Head of caudate nucleus (tissue), 42 donors: ENCODE measurements around the gene XKRX.

Experiments used
- DNase-seq, 42 donors: peaks; one replicate each; pipeline versions ENCODE4 v3.0.0 to v3.0.0-alpha.2; 2020 to 2021; ENCODE audit warnings: mixed read lengths in 7 of 42
- intact Hi-C: fragments of 100-400 bp; cut with DNase I; formaldehyde crosslinking; loops from one replicate; pipeline ENCODE4 v1.15.0; 2022

XKRX gene

DNA sequence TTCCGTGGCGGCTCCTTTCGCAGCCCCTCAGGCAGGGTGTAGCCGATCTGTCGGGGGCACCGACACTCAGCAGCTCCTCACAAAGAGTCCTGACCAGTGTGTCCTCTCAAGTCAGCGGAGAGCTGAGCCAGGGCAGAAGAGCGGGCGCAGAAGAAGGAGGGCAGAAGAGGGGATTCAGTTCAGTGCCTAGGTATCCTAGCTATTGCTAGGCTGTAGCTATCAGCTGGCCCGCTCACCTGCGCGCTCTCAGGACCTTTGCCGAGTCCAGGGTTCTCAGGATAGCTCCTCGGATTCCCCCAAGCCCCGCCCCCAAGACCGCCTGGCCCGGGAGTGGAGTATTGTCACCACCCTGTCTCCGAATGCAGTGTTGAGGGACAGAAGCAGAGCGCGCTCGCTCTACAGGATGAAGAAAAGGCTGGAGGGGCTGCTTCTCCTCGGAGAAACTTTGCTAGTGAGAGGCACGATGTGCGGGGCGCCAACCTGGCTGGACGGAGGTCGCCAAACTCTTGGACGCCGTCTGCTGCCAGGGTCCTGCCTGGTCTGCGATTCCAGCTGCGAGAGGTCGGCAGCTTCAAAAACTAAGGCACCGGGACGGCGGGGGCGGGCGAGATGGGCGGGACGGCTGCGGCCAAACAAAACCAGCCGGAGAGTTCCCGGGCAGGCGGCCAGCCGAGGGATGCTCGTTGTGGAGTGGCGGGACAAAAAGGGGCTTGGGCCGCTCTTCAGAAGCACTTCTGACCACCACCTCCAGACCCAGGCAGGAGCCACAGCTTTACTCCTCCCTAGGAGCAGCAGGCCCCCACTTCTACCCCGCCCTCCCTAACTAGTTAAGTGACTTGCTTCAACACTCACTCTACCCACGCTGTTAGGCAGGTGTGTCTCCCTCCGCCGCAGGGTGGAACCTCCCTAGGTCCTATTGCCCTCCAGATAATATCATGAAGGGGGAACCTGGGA, at the start of gene XKRX:
Gene XKRX, minus strand, starts transcription at position 258 of the 954 bp plus-strand sequence. CDS start 613 bp downstream, outside the sequence.
- intact Hi-C loops, result no loop called here
- peak in 40 of 42 donors; percentile 4 to 76 (median 45) for DNase-seq

DNA sequence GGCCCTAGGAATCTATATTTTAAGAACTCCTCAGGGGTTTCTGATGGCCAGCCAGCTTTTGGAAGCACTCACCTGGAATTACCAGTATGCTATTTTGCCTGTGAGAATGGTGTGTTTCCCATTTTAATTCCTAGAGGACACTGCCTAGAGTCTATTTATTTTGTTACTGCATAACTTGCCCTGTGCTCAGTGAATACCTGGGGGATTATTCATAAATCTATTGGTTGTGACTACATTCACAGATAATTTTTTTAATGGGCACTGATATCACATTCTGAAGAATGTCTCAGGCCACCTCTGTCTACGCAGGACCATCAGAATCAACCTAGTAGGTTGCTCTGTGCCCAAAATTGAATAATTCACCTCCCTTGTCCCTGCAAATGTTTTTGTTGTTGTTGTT, 47.5 kb upstream of the XKRX start:
- intact Hi-C loops, result no loop called here
- no peak for DNase-seq

DNA sequence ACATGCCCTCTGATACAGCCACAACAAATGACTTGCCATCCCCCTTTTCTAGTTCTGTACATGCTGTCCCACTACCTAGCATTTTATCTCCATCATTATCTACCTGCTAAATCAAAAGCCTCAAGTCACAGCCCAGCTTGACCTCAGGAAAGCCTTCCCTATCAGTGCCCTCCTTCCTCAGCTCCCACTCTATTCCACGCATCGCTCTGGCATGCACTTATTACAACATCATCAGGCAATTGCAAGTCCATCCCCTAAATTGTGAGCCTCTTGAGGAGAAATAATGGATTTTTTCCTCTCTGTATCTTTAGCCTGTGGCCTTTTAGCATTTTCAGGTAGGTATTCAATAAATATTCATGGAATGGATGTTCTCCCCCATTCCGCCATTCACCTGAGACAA, 46.5 kb upstream of the XKRX start:
- intact Hi-C loops, result no loop called here
- no peak for DNase-seq

DNA sequence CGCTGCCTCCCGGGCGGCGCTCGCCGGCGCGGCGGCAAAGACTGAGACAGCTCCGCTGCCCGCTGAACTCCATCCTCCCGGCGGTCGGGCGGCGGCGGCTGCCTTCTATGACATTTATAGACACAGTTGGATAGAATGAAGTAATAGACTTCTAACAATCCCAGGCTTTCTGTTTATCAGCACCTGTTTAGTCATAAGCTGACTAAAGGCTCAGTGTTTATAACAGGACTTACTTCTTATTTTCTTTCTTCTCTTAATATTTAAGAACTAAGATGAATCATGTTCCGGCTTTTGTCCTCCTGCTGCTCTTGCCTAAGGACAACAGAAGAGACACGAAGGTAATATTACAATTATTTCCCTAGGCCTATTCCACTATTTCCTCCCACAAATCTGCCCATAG, 44.7 kb upstream of the XKRX start:
- intact Hi-C loops, result no loop called here
- DNase-seq, result no peak

DNA sequence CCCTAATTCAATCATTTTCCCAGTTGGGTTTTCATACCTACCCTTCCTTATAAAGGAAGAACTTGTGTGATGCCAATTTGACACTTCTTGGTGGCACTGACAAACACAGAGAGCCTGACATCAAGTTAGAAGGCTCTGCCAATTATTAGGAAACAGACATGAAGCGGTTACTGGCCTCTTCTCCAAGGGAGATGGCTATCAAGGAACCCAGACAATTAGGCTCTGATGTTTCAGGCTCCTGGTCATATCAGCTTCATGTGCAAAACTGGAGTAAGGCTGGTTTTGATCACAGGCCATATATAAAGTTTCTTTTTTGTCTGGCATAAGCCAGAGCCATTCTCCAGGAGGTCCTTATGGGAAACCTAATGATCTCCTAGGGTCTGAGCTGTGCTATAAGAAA, 41.2 kb upstream of the XKRX start:
- no peak for DNase-seq

DNA sequence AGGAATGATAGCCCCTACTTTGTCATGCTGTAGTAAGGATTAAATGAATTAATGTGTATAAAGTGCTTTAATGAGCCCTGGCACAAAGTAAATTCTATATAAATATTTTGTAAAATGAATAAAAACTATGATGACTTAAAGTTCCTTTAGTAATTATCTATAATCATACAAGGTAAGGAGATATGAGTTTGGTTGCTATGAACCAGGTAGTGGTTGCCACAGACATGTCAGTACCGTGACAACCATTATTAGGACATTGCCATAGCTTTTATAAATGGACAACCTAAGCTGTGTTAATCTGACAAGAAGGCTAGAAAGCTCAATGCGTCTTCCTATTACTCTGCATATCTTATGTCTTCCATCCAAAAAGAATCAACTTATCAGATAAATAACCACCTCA, 40.7 kb upstream of the XKRX start, which contains the start of gene ARL13A:
Gene ARL13A, plus strand, starts transcription at position 301 of the 400 bp plus-strand sequence. CDS start 3,982 bp downstream, outside the sequence.
- intact Hi-C loops, result no loop called here
- no peak for DNase-seq

More for the DNA sequence above, 41.2 kb upstream of the XKRX start:
- intact Hi-C loops, result no loop called here

DNA sequence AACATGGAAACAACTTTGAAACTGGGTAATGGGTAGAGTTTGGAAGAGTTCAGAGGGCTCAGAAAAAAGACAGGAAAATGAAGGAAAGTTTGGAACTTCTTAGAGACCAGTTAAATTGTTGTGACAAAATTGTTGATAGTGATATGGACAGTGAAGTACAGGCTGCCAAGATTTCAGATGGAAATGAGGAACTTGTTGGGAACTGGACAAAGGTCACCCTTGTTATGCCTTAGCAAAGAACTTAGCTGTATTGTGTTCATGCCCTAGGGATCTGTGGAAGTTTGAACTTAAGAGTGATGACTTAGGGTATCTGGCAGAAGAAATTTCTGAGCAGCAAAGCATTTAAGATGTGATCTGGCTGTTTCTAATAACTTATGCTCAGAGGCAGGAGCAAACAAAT, 35.6 kb upstream of the XKRX start:
- intact Hi-C loops, result no loop called here
- DNase-seq, result no peak

DNA sequence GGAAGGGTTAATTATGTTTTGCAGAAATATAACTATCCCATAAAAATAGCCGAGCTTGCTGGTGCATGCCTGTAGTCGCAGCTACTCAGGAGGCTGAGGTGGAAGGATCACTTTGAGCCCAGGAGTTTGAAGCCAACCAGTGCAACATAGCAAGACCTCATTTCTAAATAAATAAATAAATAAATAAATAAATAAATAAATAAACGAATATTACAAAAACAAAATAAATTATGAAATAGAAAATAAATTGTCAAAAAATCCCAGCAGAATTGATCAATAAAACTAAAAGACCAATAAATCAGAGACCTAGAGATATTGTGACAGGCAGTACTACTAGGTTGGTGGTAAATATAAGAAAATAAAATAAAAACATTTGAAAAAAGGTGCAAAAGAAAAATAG, 34.1 kb upstream of the XKRX start:
- intact Hi-C loops, result no loop called here
- no peak for DNase-seq

DNA sequence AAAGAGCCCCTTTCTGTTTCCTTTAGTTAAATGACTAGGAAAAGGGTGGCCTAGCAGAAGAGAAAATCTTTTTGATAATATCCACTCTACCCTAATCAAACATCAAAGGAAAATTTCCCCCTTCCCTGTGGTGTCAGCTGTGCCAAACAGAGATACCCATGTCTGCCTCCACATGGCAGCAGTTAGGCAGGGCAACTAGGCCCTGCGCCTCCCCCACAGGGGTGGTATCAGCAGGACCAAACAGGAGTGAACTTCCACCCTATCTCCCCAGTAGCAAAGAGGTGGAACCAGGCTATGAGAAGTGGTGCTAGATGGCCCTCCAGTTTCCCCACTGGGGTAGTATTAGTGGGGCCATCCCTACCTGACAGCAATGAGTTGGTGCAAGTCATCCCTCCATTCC, 19.8 kb upstream of the XKRX start:
- intact Hi-C loops, result no loop called here

DNA sequence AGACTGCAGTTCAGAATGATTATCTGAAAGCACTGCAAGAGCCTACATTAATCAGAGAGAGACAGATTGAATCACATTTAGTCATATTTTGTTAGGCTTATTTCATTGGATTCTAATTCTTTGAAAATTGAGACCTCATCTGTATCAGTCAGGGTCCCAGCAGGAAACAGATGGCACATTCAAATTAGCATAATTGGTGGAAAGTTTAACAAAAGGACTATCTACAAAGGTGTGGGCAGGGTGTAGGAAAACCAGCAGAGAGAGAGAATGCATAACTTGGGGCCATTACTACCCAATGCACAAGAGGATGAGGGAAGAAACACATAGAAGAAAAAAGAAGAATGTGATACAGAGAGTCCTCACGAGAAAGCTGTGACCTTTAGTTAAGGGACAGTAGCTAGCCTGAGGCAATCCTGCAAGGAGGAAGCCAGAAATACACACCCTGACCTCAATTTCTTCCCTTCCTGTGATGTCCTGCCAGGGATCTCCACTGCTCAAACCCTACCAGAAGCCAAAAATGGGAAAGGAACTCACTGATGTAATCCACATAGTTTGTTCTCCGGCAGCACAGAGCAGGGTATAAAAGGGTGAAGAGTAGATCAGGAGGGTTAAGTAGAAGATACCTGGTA, 17.7 kb upstream of the XKRX start:
- intact Hi-C loops, result no loop called here
- no peak for DNase-seq

More for the DNA sequence above, 19.8 kb upstream of the XKRX start:
- DNase-seq, result no peak

DNA sequence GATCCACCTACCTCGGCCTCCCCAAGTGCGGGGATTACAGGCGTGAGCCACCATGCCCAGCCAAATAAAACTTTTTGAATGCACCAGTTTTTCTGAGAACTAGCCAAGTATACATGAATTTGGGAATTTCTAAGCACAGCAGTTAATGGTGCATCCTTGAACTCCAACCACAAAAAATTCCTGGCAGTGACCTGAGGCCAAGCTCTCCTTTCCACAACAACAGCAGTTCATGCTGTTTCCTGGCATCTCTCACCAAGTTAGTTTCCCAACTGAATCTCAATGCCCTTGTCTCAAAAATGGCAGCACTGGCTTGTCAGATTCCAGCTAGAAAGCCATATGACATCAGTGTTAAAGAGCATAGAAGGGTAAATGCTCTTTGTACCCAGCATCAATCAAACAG, 15.9 kb upstream of the XKRX start:
- intact Hi-C loops, result no loop called here

DNA sequence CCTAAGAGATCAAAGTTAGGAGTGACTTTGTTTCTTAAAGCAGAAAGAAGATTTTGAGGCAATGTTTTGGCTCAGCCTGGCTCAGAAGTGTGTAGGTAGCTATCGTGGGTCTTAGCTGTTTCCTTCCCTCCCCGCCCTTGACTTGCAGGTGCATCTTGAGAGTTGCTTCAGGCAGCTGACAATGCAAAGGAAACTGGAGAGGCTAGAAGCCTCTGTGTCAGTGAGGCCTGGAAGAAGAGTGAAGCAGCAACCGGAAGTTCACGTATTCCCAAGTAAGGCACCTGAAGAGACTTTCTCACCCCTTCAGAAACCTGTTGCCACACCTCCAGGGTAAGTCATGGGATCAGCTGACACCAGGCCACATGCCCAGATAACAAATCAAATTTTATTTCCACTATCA, 10.6 kb upstream of the XKRX start:
- peak in 4 of 42 donors; percentile 4 to 36 (median 18) for DNase-seq
- intact Hi-C loops, result no loop called here

More for the DNA sequence above, 15.9 kb upstream of the XKRX start:
- no peak for DNase-seq

DNA sequence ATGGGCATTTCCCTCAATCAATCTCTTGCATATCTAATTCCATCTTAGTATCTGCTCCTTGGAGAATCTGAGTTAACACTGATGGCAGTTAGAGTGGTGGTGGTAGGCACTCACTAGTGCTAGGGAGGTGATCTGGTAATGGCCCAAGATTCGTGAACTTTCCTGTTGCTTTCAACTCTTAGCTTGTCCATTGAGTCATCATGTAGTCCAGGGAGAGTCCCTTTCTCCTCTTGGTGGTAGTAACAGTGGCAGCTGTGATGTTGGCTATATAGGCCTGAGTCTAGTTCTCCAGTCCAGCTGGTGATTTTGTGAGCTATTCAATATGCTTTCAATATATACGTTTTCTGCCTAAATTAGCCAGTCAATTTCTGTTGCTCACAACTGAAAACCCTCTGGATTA, 7.0 kb upstream of the XKRX start:
- intact Hi-C loops, result no loop called here
- no peak for DNase-seq

DNA sequence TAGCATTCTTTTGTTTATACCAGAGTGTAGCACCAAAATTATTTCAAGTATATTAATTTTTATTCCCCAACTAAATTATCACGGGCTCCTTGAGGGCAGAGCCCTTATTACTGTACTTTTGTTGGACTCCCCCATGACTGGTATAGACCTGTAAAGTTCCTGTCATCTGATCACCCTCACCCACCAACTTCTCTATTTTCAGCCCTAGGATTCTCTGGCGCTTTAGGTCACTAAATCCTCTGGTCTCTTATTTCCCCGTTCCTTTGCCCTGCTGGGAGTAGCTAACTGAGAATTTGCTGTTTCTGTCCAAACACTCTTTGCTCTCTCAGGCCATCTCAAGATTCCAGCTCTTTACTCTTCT, 3.2 kb upstream of the XKRX start:
- intact Hi-C loops, result no loop called here
- no peak for DNase-seq

DNA sequence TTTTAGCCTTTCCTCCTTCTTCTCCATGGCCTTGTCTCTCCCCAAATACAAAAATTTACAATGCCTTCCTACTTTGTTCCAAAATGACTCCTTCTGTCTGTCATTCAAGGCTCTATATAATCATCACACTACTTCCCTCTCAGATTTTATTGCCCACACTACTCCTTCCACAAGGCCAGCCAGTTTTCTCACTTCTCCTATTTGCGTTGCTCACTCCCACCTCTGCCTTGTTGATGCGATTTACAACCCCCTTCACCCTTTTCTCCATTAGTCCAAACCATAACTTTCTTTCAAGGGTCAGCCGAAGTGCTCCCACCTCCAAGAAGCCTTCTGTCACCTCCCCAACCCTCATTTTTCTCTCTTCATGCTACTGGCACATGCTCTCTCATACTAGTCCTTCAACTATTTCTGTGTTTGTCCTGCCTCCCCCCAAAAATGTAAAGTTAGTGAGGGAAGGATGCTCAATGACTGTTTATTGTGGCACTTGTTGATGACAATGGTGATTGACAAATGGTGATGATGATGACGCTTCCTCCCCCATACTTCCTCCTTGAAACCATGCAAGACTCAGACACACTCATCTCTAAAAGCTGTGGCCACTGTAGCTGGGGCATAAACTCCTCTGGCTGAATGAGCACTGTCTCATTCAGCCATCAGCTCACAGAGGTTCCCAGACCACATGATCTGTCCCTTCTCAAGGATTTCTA, 2.7 kb upstream of the XKRX start:
- DNase-seq, result no peak
- intact Hi-C loops, result no loop called here

DNA sequence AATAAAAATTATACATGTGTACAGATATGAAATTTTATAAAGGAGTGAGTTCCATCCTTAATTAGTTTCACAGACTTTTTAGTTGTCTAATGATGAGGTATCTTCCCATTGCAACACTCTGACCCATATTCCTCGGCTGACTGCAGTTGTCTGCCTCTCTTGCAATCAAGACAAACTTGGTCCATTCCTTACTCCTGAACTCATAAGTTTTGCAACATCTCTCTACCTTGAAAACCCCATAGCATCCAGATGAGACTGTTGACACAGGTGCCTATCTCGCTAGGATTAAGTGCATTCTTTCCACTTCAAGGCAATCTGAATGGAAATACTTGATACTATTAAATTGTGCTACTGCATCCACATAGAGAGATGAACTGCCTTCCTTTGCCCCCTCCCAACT, 2.3 kb downstream of the XKRX start:
- no peak for DNase-seq
- intact Hi-C loops, result no loop called here

DNA sequence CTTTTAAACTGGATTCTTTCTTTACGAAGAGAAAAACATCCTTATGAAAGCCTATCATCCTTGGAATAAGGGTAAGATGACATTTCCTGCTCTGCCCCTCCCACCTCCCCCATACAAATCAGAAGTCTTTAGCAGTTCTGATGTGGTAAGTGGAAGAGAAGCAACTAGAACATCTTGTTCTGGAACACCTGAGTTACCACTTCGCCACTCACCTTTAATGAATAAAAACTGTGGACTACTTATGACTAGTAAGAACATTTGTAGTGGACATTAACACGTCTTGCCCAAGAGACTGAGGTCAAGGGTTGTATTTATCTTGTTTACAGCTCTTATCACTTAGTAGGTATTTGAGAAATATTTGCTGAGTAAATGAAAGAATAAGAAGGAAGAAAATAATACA, 4.3 kb downstream of the XKRX start:
- intact Hi-C loops, result no loop called here
- no peak for DNase-seq

DNA sequence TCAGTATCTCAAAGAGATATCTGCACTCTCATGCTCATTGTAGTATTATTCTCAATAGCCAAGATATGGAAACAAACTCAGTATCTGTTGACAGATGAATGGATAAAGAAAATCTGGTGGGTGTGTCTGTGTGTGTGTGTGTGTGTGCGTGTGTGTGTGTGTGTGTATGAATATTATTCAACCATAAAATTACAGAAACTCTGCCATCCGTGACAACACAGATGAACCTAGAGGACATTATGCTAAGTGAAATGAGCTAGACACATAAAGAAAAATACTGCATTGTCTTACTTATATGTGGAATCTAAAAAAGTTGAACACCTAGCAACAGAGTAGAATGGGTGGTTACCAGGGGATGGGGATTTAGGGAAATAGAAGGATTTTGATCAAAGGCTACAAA, 13.2 kb downstream of the XKRX start:
- no peak for DNase-seq
- intact Hi-C loops, result no loop called here

DNA sequence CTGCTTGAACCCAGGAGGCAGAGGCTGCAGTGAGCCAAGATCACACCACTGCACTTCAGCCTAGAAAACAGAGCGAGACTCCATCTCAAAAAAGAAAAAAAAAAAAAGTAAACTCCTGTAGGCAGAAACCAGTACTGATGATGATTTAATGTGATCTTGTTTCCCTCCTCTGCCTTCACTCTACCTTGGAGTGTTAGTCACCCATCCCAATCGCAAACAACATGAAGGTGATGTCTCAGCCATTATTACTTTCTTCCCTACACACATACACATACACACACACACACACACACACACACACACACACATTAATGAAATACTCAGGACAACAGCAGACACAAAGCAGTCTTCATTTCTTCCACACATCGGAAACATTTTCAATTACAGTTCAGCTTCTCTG, 15.6 kb downstream of the XKRX start:
- DNase-seq, result no peak
- intact Hi-C loops, result no loop called here

DNA sequence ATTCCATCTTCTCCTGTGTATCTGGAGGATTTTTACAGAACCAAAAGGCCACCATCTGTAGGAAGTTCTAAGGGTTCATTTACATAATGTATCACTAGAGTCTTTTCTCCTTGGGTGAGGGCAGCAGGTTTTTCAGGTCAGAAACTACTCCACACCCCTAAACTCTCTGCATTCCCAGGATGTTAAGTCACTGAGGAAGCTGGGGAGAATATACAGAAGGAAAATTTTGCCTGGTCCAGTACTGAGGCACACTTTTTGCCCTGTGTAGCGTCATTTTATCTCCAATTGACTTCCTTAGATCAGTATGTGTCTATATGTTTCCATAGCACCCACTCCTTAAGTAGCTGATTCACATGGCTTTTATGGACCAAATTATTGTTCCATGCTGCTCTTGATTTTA, 17.0 kb downstream of the XKRX start:
- intact Hi-C loops, result no loop called here
- DNase-seq, result no peak
